Astrocyte of the spinal cord (primary cell): ENCODE data around the gene OR10H5.
"Not testable (repeated sequence)": the region's sequence is repeated elsewhere in the genome, so short reads cannot be mapped to it uniquely, and the experiment has no call there.

Source experiments
- DNase-seq: peaks from one replicate; pipeline ENCODE4 v3.0.0; 2011; ENCODE audit warnings: low read depth, low spot score
- H3K4me3 ChIP-seq: 2 replicates; pipeline ENCODE4 v1.5.1; 2011; ENCODE audit warnings: low read depth, mild to moderate bottlenecking, low read length, moderate library complexity
- CTCF ChIP-seq: IDR thresholded peaks from 2 replicates; pipeline ENCODE4 v1.5.1; 2012; ENCODE audit warnings: low read depth, mild to moderate bottlenecking, low read length, inconsistent platforms
- in situ Hi-C: cut with HindIII; loops from 2 replicates; pipeline ENCODE4 v1.10.0; 2017; ENCODE audit warnings: low sequenced_read_pairs

Gene OR10H5

GRCh38 chr19:15825753-15826152, 38.3 kb downstream of the OR10H5 start:
- in situ Hi-C loops = no loop called here
- no peak for TF ChIP-seq CTCF
- no peak for DNase-seq
- H3K4me3 ChIP-seq = no peak overlapping the region

- TF ChIP-seq CTCF = no peak
- H3K4me3 ChIP-seq = no peak overlapping the region
- in situ Hi-C loops = no loop called here
- no peak for DNase-seq
Observed at GRCh38 chr19:15828121-15828610, 40.7 kb downstream of the OR10H5 start.

GRCh38 chr19:15828611-15829305, 41.3 kb downstream of the OR10H5 start:
- H3K4me3 ChIP-seq, DNase-seq, in situ Hi-C loops: not testable (repeated sequence)

- no peak for DNase-seq
- no peak for TF ChIP-seq CTCF
- no peak overlapping the region for H3K4me3 ChIP-seq
- in situ Hi-C loops = no loop called here
Observed at GRCh38 chr19:15829306-15829698, 41.8 kb downstream of the OR10H5 start.

- H3K4me3 ChIP-seq = no peak overlapping the region
- in situ Hi-C loops = no loop called here
- DNase-seq = no peak
- TF ChIP-seq CTCF = no peak
Observed at GRCh38 chr19:15829786-15830185, 42.3 kb downstream of the OR10H5 start.

- no peak overlapping the region for H3K4me3 ChIP-seq
- in situ Hi-C loops = no loop called here
- TF ChIP-seq CTCF = no peak
- no peak for DNase-seq
Observed at GRCh38 chr19:15831626-15832025, 44.2 kb downstream of the OR10H5 start.

GRCh38 chr19:15834232-15834631, 46.8 kb downstream of the OR10H5 start:
- in situ Hi-C loops, H3K4me3 ChIP-seq, DNase-seq: not testable (repeated sequence)

GRCh38 chr19:15835565-15836329, 48.3 kb downstream of the OR10H5 start:
- H3K4me3 ChIP-seq = peak overlapping the region; percentile 71
- DNase-seq, in situ Hi-C loops: not testable (repeated sequence)
